Measurements from ENCODE around the gene DHPS. TPM values are rescaled to one million over a fixed set of nuclear protein-coding genes. Genes with fewer than 3 reads are reported as not detected.
A peak's percentile ranks its signal among the peaks of the same experiment; 100 is the strongest.

DHPS gene
- total and polyA plus RNA-seq, 2 of the 13 experiments (the other 11 are each of a cell fraction or from before 2014, with no cell fraction given): 43.3 to 84.3 TPM

DNA sequence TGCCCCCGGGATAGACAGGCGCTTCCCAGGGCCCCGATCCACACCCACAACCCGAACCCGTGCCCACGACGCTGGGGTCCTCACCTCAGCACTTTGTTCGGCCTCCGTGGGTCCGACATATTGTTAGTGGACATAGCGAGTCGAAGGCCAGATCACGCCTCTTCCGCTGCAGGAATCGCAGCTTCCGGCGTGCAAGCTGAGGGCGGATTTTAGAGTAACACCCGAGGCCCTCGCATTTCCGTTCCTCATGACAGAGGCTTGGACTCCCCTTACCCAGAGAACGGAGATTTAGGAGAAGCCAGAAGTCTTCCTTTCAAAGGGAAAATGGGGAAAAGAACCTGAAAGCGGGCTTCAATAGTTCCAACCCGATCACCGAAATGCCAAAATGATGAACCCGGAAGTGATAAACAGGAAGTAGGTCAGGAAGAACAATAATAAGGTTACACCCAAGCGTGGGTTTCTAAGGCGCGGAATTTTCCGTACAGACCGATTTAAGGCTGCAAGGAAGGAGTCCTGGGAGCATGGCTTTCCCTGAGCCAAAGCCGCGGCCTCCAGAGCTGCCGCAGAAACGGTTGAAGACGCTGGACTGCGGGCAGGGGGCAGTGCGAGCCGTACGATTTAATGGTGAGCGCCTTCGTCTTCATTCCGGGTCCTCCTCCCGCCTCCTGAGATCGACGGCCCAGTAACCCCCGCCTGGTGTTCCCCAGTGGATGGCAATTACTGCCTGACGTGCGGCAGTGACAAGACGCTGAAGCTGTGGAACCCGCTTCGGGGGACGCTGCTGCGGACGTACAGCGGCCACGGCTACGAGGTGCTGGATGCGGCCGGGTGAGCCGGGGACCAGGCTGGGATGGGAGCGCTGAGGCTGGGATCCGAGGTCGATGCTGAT is 12.2 kb downstream of the DHPS start (continued):
- TF ChIP-seq, protein P1, sequence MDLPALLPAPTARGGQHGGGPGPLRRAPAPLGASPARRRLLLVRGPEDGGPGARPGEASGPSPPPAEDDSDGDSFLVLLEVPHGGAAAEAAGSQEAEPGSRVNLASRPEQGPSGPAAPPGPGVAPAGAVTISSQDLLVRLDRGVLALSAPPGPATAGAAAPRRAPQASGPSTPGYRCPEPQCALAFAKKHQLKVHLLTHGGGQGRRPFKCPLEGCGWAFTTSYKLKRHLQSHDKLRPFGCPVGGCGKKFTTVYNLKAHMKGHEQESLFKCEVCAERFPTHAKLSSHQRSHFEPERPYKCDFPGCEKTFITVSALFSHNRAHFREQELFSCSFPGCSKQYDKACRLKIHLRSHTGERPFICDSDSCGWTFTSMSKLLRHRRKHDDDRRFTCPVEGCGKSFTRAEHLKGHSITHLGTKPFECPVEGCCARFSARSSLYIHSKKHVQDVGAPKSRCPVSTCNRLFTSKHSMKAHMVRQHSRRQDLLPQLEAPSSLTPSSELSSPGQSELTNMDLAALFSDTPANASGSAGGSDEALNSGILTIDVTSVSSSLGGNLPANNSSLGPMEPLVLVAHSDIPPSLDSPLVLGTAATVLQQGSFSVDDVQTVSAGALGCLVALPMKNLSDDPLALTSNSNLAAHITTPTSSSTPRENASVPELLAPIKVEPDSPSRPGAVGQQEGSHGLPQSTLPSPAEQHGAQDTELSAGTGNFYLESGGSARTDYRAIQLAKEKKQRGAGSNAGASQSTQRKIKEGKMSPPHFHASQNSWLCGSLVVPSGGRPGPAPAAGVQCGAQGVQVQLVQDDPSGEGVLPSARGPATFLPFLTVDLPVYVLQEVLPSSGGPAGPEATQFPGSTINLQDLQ (CRISPR knock-in tag; IDR thresholded peaks at IDR 0.05): peak; percentile 39; the same call in 1 of the 2 replicates
- TF ChIP-seq, protein P2, sequence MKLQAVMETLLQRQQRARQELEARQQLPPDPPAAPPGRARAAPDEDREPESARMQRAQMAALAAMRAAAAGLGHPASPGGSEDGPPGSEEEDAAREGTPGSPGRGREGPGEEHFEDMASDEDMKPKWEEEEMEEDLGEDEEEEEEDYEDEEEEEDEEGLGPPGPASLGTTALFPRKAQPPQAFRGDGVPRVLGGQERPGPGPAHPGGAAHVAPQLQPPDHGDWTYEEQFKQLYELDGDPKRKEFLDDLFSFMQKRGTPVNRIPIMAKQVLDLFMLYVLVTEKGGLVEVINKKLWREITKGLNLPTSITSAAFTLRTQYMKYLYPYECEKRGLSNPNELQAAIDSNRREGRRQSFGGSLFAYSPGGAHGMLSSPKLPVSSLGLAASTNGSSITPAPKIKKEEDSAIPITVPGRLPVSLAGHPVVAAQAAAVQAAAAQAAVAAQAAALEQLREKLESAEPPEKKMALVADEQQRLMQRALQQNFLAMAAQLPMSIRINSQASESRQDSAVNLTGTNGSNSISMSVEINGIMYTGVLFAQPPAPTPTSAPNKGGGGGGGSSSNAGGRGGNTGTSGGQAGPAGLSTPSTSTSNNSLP (IDR thresholded peaks at IDR 0.05; ENCODE audit: low read depth, low read length): no peak
- TF ChIP-seq RFX5 (IDR thresholded peaks at IDR 0.05; ENCODE audit: low read depth, low read length) (no peak), NCOR1 (IDR thresholded peaks at IDR 0.05; ENCODE audit: borderline replicate concordance, low read length) (peak; percentile 71; the same call in 1 of the 2 replicates), SMARCE1 (IDR thresholded peaks at IDR 0.05; ENCODE audit: borderline replicate concordance) (no peak), ZNF354B (CRISPR knock-in tag; IDR thresholded peaks at IDR 0.05) (no peak), JUNB (CRISPR knock-in tag; IDR thresholded peaks at IDR 0.05; ENCODE audit: borderline replicate concordance) (no peak), ZNF124 (CRISPR knock-in tag; IDR thresholded peaks at IDR 0.05) (peak; percentile 27; the same call in 1 of the 2 replicates)
- TF ChIP-seq, protein P3, sequence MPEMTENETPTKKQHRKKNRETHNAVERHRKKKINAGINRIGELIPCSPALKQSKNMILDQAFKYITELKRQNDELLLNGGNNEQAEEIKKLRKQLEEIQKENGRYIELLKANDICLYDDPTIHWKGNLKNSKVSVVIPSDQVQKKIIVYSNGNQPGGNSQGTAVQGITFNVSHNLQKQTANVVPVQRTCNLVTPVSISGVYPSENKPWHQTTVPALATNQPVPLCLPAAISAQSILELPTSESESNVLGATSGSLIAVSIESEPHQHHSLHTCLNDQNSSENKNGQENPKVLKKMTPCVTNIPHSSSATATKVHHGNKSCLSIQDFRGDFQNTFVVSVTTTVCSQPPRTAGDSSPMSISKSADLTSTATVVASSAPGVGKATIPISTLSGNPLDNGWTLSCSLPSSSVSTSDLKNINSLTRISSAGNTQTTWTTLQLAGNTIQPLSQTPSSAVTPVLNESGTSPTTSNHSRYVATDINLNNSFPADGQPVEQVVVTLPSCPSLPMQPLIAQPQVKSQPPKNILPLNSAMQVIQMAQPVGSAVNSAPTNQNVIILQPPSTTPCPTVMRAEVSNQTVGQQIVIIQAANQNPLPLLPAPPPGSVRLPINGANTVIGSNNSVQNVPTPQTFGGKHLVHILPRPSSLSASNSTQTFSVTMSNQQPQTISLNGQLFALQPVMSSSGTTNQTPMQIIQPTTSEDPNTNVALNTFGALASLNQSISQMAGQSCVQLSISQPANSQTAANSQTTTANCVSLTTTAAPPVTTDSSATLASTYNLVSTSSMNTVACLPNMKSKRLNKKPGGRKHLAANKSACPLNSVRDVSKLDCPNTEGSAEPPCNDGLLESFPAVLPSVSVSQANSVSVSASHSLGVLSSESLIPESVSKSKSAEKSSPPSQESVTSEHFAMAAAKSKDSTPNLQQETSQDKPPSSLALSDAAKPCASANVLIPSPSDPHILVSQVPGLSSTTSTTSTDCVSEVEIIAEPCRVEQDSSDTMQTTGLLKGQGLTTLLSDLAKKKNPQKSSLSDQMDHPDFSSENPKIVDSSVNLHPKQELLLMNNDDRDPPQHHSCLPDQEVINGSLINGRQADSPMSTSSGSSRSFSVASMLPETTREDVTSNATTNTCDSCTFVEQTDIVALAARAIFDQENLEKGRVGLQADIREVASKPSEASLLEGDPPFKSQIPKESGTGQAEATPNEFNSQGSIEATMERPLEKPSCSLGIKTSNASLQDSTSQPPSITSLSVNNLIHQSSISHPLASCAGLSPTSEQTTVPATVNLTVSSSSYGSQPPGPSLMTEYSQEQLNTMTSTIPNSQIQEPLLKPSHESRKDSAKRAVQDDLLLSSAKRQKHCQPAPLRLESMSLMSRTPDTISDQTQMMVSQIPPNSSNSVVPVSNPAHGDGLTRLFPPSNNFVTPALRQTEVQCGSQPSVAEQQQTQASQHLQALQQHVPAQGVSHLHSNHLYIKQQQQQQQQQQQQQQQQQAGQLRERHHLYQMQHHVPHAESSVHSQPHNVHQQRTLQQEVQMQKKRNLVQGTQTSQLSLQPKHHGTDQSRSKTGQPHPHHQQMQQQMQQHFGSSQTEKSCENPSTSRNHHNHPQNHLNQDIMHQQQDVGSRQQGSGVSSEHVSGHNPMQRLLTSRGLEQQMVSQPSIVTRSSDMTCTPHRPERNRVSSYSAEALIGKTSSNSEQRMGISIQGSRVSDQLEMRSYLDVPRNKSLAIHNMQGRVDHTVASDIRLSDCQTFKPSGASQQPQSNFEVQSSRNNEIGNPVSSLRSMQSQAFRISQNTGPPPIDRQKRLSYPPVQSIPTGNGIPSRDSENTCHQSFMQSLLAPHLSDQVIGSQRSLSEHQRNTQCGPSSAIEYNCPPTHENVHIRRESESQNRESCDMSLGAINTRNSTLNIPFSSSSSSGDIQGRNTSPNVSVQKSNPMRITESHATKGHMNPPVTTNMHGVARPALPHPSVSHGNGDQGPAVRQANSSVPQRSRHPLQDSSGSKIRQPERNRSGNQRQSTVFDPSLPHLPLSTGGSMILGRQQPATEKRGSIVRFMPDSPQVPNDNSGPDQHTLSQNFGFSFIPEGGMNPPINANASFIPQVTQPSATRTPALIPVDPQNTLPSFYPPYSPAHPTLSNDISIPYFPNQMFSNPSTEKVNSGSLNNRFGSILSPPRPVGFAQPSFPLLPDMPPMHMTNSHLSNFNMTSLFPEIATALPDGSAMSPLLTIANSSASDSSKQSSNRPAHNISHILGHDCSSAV (CRISPR knock-in tag; IDR thresholded peaks at IDR 0.05; ENCODE audit: borderline replicate concordance): no peak
- TF ChIP-seq, protein P4, sequence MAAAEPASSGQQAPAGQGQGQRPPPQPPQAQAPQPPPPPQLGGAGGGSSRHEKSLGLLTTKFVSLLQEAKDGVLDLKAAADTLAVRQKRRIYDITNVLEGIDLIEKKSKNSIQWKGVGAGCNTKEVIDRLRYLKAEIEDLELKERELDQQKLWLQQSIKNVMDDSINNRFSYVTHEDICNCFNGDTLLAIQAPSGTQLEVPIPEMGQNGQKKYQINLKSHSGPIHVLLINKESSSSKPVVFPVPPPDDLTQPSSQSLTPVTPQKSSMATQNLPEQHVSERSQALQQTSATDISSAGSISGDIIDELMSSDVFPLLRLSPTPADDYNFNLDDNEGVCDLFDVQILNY (CRISPR knock-in tag; conservative IDR thresholded peaks at IDR 0.05): 0 out of 2 replicates have a peak, but pooled peaks have one; percentile 19
